HG03439 (cell line): ENCODE data around the gene PIP5K1C.

Source experiments
- ATAC-seq: cut with Tn5 transposase; IDR thresholded peaks from one replicate; pipeline ENCODE4 v1.9.1; 2021; ENCODE audit warnings: mild to moderate bottlenecking, moderate library complexity; ENCODE audit not compliant: unreplicated experiment

Gene PIP5K1C

DNA sequence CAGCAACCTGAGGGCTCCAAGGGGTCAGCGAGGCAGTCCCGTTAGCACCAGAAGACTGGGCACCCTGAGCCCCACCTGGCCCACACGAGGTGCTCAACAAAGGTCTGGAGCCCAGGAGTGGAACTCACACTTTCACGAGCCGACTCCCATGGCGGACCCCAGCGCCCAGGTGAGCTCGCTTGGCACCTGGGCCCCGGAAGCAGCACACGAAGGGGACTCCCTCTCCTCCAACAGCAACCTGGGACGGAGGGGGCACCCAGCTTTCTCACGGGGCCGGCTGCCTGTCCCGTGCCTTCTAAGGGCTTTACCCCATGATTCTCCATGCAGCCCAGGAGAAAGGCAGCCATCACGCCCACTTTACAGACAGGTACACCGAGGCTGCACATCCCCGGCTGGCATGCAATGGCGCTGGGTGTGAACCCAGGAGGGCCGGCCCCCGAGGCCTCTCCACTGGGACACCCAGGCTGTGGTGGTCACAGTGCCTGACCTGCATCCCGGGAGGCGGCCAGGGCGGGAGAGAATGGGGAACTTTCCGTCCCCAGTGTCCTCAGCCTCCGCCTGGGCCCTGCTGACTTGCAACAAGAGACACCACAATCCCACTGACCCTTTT lies 5.0 kb downstream of the PIP5K1C start:
- no peak for ATAC-seq

- ATAC-seq, result no peak
These were observed 5.7 kb downstream of the PIP5K1C start for GRCh38 chr19:3694361-3695123.

DNA sequence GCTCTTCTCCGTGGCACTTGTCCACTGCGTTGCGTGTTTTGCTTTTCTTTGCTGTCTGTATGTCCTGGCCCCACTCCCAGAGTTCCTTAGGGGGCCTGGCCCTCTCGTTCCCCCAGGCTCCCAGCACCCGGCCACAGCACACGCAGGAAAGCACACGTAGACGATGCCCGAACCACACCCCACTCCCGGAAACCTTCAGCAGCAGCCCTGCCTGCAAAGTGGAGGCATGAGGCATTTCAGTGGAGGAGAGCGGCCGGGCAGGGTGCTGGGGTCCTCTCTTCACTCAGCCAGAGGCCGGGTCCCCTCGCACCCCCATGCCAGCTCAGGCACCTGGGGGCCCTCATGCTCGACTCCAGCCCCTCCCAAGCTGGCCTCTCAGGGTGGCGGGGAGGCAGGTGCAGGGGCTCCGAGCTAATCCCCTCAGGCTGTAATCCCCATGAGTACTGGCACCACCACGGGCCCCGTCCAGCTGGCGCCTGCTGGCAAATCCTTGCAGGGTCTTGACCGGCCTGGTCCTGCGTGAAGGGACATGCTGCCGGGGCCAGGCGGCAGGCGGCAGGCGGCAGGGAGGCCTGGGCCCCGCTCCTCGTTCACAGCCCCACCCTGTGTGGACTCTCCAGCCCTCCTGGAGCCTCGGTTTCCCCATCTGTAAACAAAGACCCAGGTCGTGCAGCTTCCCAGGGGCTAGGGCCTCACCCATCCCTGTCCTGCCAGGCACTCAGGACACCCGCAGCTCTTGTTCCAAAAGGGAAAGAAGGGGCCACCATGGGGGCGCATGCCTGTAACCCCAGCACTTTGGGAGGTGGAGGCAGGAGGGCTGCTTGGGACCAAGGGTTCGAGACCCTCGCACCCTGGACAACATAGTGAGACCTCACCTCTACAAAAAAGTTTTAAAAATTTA lies 7.0 kb downstream of the PIP5K1C start:
- no peak for ATAC-seq

DNA sequence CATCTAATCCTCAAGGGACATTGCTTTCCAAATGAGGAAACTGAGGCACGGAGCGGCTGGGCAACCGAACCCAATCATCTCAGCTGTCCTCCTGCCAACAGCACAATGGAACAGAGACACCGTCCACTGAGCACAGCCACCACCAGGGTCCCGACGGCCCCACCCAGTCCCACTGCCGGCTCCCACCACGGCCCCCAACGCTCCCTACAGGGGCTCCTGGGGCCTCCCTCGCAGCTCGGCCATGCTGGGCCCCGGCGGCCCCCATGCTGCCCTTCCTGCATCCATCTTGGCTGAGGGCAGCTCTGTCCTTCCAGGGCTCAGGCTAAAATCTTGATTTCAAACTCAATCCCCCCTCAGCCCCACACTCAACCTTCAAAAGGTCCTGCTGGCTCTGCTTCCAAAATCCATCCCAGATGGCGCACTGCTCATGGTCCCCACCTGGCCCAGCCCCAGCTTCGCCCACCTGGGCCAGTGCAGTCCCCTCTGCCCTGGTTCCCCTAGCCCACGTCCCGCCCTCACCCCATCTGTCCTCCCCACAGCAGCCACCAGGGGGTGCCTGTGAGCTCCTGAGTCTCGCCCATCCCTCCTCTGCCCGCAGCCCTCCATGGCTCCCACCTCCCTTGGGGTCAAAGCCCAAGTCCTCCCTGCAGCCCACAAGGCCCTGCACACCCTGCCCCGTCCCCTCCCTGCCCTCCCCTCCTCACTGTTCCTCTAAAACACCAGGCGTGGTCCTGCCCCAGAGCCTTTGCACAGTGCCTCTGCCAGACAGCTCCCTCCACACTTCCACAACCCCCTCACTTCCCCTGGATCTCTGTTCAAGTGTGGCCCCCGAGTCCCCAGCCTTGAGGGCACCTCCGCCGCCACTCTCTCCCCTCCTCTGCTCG lies 7.9 kb downstream of the PIP5K1C start:
- no peak for ATAC-seq

- ATAC-seq, result no peak
These were observed 8.5 kb downstream of the PIP5K1C start for GRCh38 chr19:3691726-3692125.

DNA sequence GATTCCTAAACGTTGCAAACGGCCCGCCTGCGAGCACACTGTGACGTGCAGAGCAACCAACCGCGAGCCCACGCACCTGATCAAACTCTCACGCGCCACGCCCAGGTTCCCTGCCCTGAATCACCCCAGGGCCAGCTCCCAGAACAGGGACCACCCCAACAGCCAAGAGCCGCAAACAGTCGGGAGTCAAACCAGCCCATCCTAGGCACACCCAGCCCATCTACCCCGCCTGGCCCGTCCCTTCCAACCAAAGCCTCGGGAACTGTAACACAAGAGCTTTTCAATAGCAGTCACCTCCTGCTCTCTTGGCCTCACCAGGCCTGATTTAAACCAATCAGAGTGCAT lies 8.9 kb downstream of the PIP5K1C start:
- ATAC-seq, result no peak

- ATAC-seq, result no peak
These were observed 9.5 kb downstream of the PIP5K1C start for GRCh38 chr19:3690551-3691371.

- ATAC-seq, result no peak
These were observed 12.2 kb downstream of the PIP5K1C start for GRCh38 chr19:3687774-3688706.

GRCh38 chr19:3687393-3687773 lies 12.9 kb downstream of the PIP5K1C start:
- no peak for ATAC-seq

- ATAC-seq, result no peak
These were observed 15.4 kb downstream of the PIP5K1C start for GRCh38 chr19:3684817-3685410.

- no peak for ATAC-seq
These were observed 16.0 kb downstream of the PIP5K1C start for GRCh38 chr19:3684054-3684816.

GRCh38 chr19:3683405-3684053 lies 16.7 kb downstream of the PIP5K1C start:
- ATAC-seq, result no peak

DNA sequence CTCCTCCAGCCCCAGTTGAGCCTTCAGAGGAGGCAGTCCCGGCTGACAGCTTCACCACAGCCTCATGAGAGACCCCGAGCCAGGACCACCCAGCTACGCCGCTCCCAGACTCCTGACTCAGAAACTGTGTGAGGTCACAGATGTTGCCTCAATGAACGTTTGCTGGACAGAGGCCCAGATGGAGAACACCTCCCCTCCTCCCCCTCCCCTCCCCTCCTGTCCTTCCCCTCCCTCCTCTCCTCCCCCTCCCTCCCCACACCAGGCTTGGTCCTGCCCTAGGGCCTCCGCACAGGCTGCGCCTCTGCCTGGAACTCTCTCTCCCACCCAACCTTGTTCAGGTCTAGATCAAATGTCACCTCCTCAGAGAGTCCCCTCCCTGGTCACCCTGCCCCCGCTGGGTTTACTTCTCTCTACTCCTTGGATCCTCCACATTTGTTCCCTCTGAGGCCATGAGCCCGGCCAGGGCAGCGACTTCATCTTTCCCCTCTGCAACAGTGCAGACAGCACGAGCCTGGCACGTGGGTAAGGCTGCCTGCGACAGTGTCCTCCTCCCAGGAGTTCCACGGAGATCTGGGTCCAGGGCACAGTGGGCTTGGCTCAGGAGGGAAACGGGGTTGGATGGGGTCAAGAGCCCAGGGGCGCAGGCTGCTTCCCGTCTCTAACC lies 17.4 kb downstream of the PIP5K1C start:
- ATAC-seq, result no peak

DNA sequence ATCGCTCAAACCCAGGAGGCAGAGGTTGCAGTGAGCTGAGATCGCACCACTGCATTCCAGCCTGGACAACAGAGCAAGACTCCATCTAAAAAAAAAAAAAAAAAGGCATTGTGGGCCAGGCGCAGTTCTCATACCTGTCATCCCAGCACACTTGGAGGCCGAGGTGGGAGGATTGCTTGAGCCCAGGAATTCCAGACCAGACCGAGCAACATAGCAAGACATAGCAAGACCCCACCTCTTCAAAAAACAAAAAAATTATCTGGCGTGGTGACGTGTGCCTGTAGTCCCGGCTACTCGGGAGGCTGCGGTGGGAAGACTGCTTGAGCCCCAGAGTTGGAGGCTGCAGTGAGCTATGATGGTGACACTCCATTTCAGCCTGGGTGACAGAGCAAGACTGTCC lies 18.0 kb downstream of the PIP5K1C start:
- ATAC-seq, result no peak

GRCh38 chr19:3680939-3681338 lies 19.3 kb downstream of the PIP5K1C start:
- no peak for ATAC-seq

DNA sequence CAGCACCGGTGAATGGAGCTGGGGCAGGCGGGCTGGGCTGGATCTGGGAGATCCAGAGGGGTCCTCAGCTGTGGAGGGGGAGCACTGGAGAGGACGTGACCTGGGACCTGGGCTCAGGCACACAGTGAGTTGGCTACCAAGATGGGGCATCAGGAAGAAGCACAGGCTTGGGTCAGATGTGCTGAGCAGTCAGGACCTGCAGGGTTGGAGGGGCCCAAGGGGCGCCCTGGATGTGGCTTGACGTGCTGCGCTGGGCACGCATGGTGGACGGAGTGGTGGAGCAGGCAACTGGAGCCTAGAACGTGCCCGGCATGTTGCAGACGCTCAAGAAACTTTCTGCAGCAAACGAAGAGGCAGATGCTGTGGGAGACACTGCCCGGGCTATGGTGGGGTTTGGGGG lies 20.7 kb downstream of the PIP5K1C start:
- no peak for ATAC-seq

- no peak for ATAC-seq
These were observed 21.1 kb downstream of the PIP5K1C start for GRCh38 chr19:3679138-3679537.
